KOPT-K1 (cell line): ENCODE measurements around the gene ELP4.

ENCODE experiments used
- H3K27ac ChIP-seq: fragments of 200-600 bp; sonication (generic); 2 replicates; pipeline ENCODE4 v1.5.1; 2016; ENCODE audit warnings: antibody characterized with exemption, mild to moderate bottlenecking, low read depth, low read length; ENCODE audit not compliant: poor library complexity, severe bottlenecking
- H3K36me3 ChIP-seq: fragments of 200-600 bp; sonication (generic); 2 replicates; pipeline ENCODE4 v1.5.1; 2017; ENCODE audit warnings: antibody characterized with exemption, mild to moderate bottlenecking, low read length, moderate library complexity; ENCODE audit not compliant: insufficient read depth
- H3K9me3 ChIP-seq: fragments of 200-600 bp; sonication (generic); 2 replicates; pipeline ENCODE4 v1.5.1; 2017; ENCODE audit warnings: antibody characterized with exemption, low read length, mild to moderate bottlenecking; ENCODE audit not compliant: insufficient read depth, poor library complexity, severe bottlenecking

The ELP4 gene

DNA sequence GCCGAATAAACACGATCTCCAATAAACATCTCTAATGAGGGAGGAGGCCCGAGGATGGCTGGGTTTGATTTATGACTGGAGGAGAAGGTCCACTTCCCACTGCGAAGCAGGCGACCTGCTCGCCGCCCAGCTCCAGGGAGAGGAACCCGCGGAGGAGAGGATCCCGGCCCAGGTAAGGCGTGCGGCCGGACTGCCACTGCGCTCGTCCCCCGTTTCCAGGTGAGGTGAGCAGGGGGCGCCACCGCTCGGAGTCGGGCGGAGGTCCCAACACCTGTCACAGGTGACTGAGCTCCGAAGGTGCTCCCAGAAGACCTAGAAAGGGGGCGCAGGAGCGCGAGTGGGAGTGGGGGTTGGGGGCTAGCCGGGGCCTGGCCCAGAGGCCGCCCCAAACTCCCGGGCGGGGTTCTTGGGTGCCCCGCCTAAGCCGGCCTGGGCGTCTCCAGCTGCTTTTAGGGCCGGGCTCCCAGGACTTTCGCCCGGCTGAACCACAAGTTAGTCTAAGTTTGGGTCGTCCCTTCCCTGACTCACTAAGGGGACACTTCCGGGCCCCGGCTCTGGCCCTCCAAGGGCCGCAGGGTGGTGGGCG, 307.0 kb downstream of the ELP4 start:
- no peaks in the 10 kb centered on the region for H3K36me3 ChIP-seq
- H3K27ac ChIP-seq = no peak overlapping the region
- peaks cover 28% of the 10 kb centered on the region for H3K9me3 ChIP-seq

DNA sequence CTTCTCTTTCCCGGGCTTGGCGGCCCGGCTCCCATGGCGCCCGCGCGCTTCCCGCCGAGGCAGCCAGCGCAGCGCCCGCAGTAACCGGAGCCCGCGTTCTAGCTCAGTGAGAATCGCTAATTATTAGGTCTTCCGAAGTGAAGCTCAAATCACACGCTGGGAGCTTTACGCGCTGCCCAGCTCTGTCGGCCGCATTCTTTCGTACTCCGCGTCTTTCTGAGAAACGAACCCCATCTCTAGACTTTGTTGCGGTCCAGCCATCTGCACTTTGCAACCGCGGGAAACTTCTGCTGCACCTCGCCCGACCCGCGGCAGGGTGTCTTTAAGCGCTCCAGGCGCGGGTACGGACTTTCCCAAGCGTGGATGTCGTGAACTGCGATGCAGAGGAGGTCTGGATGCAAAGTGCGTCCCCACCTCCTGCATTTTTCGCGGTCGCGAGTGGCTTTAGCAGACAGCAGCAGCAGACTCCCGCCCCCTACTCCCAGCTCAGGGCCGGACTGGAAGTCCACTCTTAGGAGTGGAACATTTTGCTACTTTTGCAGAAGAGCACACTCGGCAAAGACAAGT, 307.6 kb downstream of the ELP4 start:
- H3K36me3 ChIP-seq = no peaks in the 10 kb centered on the region
- H3K9me3 ChIP-seq = peaks cover 28% of the 10 kb centered on the region
- no peak overlapping the region for H3K27ac ChIP-seq

DNA sequence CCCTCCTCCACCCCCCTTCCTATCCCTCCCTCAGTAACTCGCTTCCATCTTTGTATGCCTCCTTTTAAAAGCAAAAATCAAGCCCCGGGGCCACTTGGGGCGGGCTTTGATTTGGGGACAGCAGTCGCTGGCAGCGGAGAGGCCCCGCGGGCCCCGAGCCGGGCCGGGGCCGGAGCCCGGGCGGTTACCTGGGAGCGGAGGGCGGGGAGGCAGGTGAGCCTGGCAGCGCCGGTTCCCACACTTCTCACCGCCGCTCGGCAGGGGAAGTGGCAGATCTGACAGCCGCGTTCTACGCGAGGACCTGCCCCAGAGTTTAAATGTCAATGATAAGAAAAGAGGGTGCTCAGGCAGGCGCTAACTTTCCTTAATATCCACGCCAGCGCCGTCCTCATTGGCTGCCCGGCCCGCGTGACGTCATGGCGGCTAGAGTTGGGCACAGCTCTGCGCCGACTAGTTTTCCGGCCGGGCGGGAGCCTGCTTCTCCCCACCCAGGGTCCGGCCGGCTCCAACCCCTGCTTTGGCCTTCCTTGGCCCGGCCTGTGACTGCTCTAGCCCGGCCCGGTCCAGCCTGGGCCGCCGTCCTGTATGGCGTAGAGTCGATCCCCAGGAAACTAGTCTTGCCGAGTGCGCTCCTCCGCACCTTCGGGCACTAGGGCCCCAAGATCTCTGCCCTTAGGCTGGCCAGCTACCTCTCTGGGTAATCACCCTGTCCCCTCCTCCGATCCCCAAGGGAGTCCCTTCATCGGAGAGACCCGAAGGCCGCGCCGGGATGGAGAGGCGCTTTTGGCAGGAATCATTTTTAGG, 308.3 kb downstream of the ELP4 start:
- no peaks in the 10 kb centered on the region for H3K36me3 ChIP-seq
- H3K9me3 ChIP-seq = peaks cover 28% of the 10 kb centered on the region
- no peak overlapping the region for H3K27ac ChIP-seq

DNA sequence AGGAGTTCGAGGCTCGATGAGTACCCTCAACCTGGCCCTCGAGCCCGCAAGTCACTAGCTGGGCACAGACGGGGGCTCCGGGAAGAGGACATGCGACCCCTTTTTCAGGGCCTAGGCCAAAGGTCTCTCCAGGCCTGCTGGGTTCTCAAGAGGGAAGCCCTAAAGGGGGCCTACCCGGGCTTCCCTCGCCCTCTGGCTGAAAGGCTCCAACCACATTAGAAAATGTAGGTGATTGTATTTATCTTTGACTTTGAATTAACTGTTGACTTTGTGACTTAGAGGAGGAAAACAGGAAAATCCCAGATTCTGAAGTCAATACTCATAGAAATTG, 308.8 kb downstream of the ELP4 start:
- H3K36me3 ChIP-seq = no peaks in the 10 kb centered on the region
- peaks cover 28% of the 10 kb centered on the region for H3K9me3 ChIP-seq

DNA sequence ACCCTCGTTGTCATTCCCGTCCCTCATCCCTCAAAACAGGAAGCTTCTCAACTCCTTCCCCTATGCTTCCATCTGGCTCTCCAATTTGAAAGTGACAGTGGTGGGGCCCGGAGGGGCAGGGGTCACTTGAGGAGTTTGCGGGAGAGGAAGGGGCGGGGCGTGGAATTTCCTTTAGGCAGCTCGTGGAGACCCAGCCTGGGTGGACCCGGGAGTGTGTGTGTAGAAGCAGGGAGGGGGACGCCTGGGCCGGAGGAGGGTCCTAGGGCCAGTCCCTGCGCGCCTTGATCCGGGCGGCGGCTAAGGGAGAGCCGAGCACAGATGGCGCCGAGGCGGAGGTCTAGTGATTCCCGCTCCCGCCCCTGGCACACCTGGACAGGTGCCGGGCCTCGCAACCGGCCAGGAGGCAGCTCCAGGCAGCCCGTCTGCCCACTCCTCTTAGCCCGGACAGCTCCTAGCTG, 309.3 kb downstream of the ELP4 start:
- Histone ChIP-seq H3K9me3 (peaks cover 28% of the 10 kb centered on the region), H3K27ac (no peak overlapping the region), H3K36me3 (no peaks in the 10 kb centered on the region)

More for the DNA sequence above, 308.8 kb downstream of the ELP4 start:
- no peak overlapping the region for H3K27ac ChIP-seq

DNA sequence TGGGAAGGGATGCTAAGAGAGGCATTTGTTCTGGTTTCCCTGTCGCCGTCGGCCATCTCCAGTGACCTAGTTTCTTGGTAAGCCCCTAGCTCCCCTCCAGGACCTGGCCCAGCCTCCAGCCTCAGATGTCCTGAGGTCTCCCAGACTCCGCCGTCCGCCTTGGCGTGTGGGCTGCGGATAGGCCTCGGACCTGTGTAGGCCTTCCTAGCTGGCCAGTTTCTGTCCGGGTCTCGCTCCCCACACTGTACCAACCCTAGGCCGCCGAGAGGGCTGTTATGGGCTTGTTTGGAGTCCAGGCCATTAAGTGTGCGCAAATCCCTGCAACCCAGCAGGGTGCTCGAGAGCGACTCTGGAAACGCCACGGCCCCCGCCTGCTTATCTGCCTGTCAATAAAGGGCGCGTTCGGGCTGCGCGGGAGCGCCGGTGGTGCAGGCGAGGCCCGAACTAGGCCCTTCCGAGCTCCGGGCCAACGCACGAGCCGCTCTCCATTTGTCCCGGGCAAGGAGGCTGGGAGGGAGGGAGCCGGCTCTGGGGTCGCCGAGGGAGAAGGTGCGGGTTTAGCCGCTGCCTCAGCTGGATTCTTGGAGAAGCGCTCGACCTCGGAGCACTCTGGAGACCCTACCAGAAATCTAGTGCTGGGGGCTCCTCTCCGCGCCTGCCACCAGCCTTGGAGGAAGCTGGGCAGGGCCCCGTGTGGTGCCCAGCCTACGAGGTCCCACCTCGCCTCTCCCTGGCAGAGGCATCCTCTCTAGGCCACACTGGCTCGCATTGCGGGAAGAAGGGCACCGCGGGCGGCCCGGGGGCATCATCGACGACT, 310.3 kb downstream of the ELP4 start:
- H3K9me3 ChIP-seq = peaks cover 28% of the 10 kb centered on the region
- no peaks in the 10 kb centered on the region for H3K36me3 ChIP-seq
- no peak overlapping the region for H3K27ac ChIP-seq

DNA sequence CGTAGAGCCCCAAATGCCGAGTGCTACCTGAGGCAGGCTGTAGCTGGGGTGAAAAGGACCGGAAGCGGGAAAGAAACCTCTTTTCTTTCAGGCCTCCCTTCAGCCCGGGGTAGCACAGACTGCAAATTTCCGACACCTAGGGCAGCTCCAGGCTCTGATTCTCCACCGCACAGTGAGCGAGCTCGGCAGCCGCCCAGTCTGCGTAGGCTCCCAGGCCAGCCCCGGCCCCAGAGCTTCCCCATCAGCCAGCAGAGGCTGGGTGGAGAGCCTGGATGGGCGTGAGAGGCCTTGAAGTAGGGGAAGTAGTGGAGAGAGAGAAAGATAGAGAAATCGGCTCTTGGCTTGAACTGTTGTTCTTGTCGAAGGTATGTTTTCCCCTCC, 310.9 kb downstream of the ELP4 start:
- Histone ChIP-seq H3K27ac (no peak overlapping the region), H3K36me3 (no peaks in the 10 kb centered on the region), H3K9me3 (peaks cover 28% of the 10 kb centered on the region)

DNA sequence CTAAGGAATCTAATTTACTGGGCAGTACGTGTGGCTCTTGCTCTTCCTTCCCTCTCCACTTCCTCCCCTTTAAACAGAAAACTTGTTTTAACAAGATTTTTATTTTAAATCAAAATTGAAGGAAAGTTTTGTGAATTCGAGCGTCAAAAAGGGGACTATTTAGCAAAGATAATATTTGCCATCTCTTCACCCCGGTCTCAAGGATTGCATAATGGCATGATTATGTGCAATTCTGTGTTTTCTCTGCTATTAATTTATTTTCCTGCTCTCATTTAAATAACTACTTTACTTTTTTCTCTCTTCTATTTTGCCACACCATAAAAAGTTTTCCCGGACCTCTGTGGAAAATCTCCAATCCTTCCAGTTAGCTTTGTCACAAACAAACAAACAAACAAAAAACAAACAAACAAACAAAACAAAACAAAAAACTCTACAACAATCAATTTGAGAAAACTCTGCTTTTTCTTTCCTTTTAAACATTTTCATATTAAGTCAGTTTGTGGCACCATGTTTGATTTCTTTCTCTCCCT, 311.7 kb downstream of the ELP4 start:
- Histone ChIP-seq H3K9me3 (peaks cover 26% of the 10 kb centered on the region), H3K36me3 (no peaks in the 10 kb centered on the region), H3K27ac (no peak overlapping the region)

DNA sequence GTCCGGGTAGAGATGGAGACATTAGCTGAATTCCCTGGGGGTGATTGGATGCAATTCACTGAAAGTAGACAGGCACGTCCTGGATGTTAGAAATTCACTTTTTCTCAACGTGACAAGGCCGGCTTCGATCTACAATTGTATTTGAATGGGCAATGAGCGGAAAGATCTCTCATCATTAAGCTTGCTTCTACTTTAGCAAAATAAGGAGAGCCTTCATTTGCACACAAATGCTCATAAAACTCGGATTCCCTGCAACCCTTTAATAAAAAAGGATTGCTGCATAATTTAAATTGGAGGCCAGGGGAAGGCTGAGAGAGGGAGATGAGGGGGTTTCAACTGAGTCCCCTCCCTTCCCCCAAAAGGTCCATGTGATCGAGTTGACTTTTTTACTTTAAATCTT, 312.2 kb downstream of the ELP4 start:
- no peaks in the 10 kb centered on the region for H3K36me3 ChIP-seq
- peaks cover 22% of the 10 kb centered on the region for H3K9me3 ChIP-seq
- no peak overlapping the region for H3K27ac ChIP-seq

DNA sequence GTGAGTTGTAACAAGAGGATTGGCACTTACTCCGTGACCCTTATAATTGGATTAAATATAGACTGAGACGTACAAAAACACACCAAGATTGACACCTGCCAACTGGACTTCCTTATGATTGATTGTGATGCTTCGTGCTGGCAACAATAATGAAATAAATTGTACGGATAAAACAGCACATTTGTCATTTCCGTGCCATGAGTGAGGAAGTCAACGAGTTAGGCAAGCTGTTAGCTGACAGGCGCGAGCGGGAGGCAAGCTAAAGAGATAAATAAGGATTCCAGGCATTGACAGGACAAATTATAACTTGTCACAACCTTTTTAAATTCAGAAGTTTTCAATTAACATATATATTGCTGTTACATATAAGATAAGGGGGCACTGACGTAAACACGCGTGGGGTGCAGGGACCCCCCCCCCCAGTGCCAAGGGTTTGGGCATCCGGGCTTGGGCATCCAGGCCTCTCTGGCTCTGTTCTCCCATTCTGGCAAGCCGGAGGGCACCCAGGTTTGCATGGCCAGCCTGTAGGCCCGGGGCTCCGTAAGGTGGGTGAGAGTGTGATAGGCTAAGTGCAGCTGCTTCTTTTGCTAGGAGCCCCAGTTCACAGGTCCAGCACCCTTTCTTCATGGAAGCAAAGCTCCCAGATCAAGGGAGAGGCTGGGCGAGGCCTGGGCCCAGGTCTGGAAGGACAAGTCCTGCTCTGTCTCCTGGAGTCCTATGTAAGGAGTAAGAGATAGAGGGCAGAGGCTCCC, 312.8 kb downstream of the ELP4 start:
- Histone ChIP-seq H3K9me3 (peaks cover 16% of the 10 kb centered on the region), H3K27ac (no peak overlapping the region), H3K36me3 (no peaks in the 10 kb centered on the region)

DNA sequence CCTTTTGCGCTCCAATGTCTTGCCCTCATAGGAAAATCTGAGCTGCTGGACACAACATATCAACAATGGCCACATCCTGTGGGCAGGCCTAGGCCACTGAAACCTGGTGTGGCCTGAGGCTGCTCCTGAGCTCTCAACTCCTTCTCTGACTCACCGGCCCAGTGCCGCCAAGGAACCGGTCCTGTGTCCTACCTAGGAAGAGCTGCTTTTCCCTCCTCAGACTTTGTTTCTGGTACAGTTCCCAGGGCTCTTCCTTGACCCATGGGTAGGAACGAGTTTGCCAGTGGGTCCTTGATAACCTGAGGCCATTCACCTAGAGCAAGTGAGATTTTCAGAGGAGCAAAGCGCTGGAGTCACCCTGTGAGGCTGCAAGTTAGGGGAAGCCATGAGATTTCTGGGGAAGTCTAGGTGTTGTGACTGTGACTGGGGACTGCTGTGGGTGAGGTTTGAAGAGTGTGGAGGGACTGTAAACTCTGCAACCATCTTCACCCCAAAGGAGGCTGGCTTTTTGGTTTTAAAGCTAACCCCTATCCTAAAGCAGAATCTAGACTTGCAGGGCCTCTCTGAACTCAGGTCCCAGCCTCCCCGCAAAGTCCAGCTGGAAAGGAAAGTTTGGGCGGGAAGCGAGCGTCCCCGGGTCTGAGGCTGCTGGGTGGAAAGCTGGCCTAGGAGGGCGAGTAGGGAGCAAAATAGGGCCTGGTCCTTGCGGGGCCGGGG, 313.5 kb downstream of the ELP4 start:
- Histone ChIP-seq H3K36me3 (no peaks in the 10 kb centered on the region), H3K9me3 (peaks cover 9% of the 10 kb centered on the region), H3K27ac (no peak overlapping the region)

DNA sequence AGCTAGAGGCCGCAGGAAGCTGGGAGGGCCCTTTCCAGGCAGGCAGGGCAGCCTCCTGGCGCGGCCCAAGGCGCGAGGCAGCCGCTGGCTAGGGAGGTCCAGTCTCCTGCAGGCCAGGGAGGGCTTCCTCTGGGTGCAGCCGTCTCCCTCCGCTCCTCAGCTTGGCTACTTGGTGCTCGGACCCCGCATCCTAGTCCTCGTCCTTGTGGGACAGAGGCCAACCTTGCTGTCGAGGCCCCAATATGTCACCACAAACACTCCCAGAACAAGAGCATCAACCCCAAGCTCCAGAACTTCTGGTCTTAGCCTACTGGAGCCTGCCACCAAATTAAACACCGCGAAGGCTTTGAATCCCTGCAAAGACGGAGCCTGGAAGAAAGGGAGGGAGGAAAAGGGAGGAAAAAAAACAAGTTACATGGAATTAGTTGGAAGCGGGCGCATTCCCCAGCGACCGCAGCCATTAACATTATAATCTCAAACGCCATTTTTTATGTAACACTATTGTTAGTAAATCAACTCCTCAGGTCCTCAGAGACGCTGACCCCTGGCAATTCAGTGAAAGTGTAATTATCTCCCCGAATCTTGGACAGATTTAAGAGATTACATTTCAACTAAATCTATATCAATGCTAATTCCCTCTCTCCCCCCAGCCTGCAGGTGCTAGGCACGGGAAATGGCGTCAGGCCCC, 314.2 kb downstream of the ELP4 start:
- H3K36me3 ChIP-seq = no peaks in the 10 kb centered on the region
- no peak overlapping the region for H3K27ac ChIP-seq
- H3K9me3 ChIP-seq = peaks cover 7% of the 10 kb centered on the region

DNA sequence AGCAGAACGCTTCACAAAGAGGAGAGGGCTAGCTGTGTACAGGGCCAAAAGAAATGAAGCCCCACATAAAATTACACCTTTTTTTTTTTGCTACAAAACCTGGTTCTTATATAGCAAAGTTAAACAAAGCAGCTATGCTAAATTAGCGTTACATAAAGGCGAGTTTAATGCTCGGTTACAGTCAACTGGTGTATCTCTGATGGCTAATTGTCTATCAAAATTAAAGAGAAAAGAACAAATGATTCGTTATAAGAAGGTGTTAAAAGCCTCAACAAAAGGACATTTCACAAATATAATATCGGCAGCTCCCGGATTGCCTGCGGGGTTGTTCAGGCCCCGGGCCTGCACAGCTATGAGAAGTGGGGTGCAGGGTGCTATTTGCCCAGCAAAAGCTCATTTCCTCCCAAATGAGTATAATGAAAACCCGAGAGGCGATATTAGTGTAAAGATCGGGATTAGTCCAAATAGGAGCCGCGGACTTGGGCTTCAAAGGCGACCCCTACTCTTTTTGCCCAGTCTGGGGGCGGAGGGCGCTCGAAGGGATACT, 314.8 kb downstream of the ELP4 start:
- H3K9me3 ChIP-seq = peaks cover 6% of the 10 kb centered on the region
- no peak overlapping the region for H3K27ac ChIP-seq
- H3K36me3 ChIP-seq = no peaks in the 10 kb centered on the region
